ENCODE data around the gene ARHGAP15.

DNA sequence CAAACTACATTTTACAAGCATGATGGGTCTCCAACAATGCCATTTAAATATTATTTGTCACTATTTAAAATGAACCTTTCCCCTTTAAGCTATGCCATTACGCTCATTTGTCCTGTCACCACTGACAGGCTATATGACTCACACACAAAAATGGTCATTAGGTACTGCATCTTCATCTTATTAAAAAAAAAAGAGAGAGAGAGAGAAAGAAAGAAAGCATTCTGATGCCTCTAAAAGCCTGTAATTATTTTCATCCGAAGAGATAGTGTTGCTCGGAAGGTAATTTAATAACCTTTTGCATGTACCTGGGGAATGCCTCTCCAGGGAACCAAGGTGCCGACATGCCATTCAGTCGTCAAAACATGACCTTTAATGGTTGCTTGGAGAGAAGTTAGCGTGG, 226.7 kb downstream of the ARHGAP15 start:
- TF ChIP-seq, protein P1, sequence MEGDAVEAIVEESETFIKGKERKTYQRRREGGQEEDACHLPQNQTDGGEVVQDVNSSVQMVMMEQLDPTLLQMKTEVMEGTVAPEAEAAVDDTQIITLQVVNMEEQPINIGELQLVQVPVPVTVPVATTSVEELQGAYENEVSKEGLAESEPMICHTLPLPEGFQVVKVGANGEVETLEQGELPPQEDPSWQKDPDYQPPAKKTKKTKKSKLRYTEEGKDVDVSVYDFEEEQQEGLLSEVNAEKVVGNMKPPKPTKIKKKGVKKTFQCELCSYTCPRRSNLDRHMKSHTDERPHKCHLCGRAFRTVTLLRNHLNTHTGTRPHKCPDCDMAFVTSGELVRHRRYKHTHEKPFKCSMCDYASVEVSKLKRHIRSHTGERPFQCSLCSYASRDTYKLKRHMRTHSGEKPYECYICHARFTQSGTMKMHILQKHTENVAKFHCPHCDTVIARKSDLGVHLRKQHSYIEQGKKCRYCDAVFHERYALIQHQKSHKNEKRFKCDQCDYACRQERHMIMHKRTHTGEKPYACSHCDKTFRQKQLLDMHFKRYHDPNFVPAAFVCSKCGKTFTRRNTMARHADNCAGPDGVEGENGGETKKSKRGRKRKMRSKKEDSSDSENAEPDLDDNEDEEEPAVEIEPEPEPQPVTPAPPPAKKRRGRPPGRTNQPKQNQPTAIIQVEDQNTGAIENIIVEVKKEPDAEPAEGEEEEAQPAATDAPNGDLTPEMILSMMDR (IDR thresholded peaks at IDR 0.05 in 2 of 3, conservative IDR thresholded peaks at IDR 0.05 in 1 of 3; ENCODE audit: borderline replicate concordance in 1 of 3, insufficient read depth in 1 of 3, low read depth in 2 of 3, low read length in 2 of 3): no peak
- TF ChIP-seq EZH2phosphoT487 (IDR thresholded peaks at IDR 0.05; ENCODE audit: borderline replicate concordance): no peak
- no peak for TF ChIP-seq POLR2A (IDR thresholded peaks at IDR 0.05; ENCODE audit: borderline replicate concordance, extremely low read depth, insufficient read depth, insufficient read length)
- TF ChIP-seq, protein P2, sequence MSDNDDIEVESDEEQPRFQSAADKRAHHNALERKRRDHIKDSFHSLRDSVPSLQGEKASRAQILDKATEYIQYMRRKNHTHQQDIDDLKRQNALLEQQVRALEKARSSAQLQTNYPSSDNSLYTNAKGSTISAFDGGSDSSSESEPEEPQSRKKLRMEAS (IDR thresholded peaks at IDR 0.05): no peak
- no peak for TF ChIP-seq FOSL1 (IDR thresholded peaks at IDR 0.05; ENCODE audit: low read depth)
